NCI-H2196 (cell line): ENCODE measurements around the gene ECSIT.
"Not testable (repeated sequence)": the region's sequence is repeated elsewhere in the genome, so short reads cannot be mapped to it uniquely, and the experiment has no call there.

Experiments
- DNase-seq: peaks from one replicate; lab custom pipeline; 2025; ENCODE audit not compliant: unreplicated experiment; lab: John Stamatoyannopoulos, UW

The ECSIT gene

GRCh38 chr19:11528551-11529341 lies at the start of gene ECSIT:
TSS of gene ECSIT (minus strand) at chr19:11529134. CDS start at chr19:11519170, 9,964 bp downstream.
- DNase-seq: peak; percentile 98

DNA sequence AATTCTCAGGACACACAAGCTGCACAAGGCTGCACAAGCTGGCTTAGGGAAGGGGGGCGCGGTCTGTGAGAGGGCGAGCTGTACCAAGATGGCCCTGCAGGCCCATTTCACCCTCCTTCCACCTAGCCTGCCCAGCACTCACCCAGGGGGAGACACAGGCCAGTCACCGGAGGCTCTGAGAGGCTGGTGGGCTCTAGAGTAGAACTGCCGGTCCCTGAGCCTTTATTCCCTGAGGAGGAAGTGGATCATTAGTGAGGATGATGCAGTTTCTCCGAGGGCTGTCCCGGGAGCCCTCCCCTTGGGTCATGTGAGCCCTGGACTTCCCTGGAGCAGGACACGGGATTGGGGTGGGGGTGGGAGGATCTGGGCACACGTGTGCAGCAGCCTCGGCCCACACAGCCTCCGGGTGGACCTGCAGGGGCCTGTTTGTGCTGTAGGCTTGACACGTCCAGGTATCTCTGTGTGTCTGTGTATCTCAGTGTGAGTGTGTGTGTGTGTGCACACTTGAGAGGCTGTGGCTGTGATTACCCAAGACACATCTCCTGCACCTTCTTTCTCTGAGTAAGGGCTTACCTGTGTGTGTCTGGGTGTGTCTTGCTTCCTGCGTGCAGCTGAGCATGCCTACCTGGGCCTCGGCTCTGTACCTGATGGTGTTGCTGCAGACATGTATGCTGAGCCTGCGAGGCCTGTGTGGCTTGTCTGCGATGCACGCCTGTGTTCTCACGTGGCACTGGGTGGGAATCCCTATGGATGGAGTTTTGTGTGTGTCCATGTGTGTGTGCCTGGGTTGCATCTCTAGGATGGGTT lies 48.7 kb upstream of the ECSIT start, which contains the start of gene ACP5:
TSS of gene ACP5 (minus strand) at position 195 of the 807 bp plus-strand sequence. CDS start 328 bp downstream, outside the sequence.
- DNase-seq: no peak

DNA sequence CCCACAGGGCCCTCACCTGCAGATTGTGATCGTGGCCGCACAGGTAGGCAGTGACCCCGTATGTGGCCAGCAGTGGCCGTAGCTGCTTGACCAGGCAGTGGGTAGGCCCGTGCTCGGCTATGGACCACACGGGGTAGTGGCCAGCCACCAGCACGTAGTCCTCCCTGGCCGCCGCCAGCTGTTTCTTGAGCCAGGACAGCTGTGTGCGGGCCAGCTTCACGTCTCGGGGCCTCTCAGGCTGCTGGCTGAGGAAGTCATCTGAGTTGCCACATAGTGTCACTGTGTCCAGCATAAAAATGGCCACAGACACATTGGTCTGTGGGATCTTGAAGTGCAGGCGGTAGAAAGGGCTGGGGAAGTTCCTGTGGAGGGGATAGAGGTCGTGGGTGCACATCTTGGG lies 47.3 kb upstream of the ECSIT start:
- DNase-seq: no peak

DNA sequence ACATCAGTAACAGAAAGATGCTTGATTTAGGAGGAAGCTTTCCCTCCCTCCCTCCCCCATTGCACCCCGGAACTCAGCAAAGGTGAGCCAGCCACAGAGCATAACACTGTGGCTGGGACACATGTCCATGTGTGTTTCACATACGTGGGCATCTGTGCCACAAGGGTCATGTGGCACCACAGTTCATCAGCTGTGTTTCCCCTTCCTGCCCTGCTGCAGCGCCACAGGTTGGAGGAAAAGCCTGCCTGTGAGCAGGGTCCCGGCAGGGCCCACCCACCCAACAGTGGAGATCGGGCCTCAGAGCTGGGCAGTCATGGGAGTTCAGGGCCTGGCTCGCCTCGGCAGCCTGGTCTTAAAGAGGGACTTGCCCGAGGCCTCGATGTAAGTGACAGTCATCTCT lies 45.8 kb upstream of the ECSIT start:
- DNase-seq: no peak

- DNase-seq: not testable (repeated sequence)
Observed at GRCh38 chr19:11573763-11574162, 44.8 kb upstream of the ECSIT start.

- DNase-seq: not testable (repeated sequence)
Observed at GRCh38 chr19:11573354-11573753, 44.4 kb upstream of the ECSIT start.

DNA sequence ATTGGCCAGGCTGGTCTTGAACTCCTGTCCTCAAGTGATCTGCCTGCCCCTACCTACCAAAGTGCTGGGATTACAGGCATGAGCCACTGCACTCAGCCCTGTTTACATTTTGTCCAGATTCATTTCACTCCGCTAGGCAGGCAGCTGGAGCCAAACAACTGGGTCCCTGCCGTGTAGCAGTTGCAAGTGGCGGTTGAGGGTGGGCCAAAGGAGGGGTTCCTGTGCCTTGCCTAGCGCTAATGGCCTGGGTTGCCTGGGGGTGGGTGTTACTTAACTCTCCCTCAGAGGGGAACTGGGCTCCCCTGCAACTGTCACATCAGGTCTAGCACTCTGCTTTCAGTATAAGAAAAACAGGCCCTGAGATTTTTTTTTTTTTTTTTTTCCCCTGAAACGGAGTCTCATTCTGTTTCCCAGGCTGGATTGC lies 41.1 kb upstream of the ECSIT start:
- no peak for DNase-seq

GRCh38 chr19:11566164-11566563 lies 37.2 kb upstream of the ECSIT start:
- DNase-seq: no peak

- not testable (repeated sequence) for DNase-seq
Observed at GRCh38 chr19:11565649-11565980, 36.7 kb upstream of the ECSIT start.

- DNase-seq: not testable (repeated sequence)
Observed at GRCh38 chr19:11564082-11564807, 35.3 kb upstream of the ECSIT start.

GRCh38 chr19:11563532-11563931 lies 34.6 kb upstream of the ECSIT start:
- DNase-seq: no peak

GRCh38 chr19:11560404-11561051 lies 31.6 kb upstream of the ECSIT start:
- DNase-seq: peak; percentile 52

DNA sequence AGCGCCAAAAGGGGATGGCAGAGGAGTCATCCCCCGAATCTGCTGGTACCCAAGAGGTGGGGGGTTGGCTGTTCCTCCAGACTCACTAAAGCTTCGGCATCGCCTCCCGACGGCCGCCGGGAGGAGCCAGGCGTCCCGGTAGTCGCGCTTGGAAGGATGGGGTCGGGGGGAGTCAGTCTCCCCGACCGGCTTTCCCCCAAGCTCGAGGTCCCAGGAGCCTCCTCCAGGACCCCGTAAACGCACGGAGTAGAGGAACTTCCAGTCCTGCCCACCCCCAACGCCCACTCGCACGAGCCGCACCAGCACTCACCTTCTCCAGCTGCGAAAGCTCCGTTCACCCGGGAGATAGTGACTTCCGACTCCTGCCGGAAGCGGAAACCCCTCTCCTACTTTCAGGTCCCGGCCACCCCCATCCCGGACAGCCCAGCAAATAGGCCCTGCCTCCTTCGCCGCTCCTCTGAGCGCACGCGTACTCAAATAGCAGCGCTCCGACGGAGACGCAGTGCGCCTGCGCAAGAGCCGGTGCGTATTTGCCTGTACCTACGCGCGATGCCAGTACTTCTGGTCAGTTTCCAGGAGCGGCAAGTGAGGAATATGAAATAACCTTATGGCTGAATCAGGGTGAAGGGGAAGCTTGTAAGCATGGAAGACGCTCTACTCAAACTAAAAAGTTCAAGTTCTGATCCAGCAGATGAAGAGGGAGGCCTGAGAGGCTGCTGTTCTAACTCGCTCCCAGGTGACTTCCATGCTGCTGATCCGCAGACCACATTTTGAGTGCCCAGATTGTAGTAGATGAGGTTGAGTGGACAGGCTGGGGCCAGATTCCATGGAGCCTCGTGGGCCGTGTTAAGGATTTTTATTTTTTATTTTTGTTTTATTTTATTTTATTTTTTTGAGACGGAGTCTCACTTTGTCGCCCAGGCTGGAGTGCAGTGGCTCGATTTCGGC lies 30.2 kb upstream of the ECSIT start, which contains the start of gene ELOF1:
TSS of gene ELOF1 (minus strand) at position 350 of the 948 bp plus-strand sequence. CDS start 4,883 bp downstream, outside the sequence.
- peak; percentile 99 for DNase-seq

- no peak for DNase-seq
Observed at GRCh38 chr19:11556634-11557420, 27.9 kb upstream of the ECSIT start.

DNA sequence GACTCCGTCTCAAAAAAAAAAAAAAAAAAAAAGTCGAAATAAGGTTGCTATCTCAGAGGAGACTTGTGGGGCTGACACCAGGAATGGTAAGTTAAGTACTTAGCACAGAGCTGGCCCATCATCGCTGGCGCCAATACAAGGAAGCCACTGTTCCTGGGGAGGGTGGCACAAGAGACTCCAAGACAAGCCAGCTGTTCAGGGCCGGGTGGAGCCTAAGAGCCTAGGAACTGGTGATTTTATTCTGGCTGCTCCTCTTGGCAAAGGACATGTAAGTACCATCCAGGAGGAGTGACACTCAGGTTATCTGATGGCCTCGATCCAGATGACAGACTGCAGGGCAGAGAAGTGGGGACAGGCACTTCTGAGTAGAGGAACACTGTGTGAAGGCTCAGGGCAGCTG lies 26.3 kb upstream of the ECSIT start:
- no peak for DNase-seq

DNA sequence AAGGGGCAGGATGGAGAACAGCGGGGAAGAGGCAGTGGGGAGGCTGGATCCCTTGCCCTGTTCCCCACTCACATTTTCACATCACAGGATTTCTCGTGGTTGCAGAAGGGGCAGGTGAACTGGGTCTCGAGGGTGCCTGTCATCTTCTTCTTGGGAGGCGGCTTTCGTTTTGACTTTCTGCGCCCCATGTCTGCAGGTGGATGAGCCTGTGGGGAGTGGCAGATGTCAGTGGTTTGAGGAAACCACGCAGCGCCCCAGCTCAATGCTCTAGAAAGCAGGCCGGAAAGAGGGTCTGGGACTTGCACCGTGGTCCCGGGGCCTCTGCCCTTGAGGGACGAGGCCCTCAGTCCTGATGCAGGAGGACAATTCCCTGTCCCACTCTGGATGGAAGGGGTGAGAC lies 25.2 kb upstream of the ECSIT start:
- DNase-seq: no peak

DNA sequence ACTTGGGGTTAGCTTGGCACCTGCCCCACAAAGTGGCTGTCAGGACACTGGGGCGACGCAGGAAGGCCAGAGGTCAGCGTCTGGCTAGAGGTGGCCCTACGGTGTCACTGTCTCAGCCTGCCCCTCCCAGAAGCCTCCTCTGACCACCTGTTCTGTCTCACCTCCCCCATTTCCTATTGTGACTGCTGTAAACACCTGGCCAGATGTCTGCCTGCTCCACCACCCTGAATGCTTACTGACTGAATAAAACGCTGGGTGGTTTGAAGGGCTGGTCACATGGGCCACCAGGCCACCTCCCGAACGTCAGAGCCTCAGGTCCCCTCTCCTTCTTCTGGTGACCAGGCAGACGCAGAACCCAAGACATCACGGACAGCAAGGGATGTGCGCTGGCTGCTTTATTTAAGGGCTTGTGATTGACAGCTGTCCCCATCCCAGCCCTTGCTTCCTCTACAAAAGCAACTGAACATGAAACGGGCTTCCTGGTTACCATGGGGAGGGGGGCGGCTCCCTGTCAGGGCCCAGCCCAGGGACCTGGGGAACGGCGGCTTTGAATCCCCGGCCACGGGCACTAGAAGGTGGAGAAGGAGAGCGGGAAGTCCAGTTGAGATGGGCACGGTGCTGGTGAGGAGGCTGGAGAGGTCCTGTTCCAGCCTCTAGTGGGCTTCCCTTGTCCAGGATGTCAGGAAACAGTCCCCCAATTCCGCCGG lies 23.9 kb upstream of the ECSIT start:
- no peak for DNase-seq

DNA sequence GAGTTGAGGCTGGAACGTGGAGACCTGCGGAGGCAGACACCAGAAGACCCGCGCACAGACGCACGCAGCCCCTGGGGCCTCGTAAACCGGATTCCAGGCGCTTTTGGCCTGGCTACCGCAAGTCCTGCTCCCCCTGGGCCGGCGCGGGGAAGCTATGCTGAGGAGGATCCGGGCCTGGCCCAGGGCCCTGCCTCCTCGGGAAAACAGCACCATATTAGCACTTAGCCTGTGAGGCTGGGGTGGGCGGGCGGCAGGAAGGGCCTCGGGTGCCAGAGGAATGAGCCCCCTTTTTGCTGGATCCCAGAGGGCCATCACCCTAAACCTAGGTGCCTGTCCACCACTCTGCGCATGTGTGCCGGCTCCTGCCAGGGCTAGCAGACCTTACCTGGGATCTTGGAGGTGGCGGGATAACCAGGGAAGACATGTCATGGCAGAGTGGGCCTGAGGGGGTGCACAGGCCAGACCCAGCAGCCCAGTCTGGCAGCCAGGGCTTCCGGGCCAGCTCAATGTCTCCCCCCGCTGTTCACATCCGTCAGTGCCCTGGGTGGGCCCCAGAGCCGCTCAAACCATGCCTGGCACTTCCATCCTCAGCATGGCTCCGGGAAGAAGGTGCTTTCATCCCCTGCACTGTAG lies 22.8 kb upstream of the ECSIT start:
- no peak for DNase-seq
